ENCODE results near the gene IL22RA1. TPM values are rescaled to one million over a fixed set of nuclear protein-coding genes. Genes with fewer than 3 reads are reported as not detected.

The IL22RA1 gene
- total and polyA plus RNA-seq, 2 of the 8 experiments (the other 6 are each of a cell fraction or from before 2014, with no cell fraction given) = 0.17 to 0.32 TPM

DNA sequence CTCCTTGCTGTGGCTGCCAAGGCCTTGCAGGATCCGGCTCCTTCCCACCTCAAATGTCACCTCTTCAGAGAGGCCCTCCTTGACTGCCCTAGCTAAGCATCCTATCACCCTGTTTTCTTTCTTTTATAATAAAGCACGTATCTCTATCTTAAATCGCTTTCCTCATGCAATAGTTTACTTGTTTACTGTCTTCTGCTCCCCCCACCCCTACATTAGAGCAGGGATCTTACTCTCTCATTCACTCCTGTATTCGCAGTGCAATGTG, 67.4 kb downstream of the IL22RA1 start (continued):
- TF ChIP-seq, protein P1, sequence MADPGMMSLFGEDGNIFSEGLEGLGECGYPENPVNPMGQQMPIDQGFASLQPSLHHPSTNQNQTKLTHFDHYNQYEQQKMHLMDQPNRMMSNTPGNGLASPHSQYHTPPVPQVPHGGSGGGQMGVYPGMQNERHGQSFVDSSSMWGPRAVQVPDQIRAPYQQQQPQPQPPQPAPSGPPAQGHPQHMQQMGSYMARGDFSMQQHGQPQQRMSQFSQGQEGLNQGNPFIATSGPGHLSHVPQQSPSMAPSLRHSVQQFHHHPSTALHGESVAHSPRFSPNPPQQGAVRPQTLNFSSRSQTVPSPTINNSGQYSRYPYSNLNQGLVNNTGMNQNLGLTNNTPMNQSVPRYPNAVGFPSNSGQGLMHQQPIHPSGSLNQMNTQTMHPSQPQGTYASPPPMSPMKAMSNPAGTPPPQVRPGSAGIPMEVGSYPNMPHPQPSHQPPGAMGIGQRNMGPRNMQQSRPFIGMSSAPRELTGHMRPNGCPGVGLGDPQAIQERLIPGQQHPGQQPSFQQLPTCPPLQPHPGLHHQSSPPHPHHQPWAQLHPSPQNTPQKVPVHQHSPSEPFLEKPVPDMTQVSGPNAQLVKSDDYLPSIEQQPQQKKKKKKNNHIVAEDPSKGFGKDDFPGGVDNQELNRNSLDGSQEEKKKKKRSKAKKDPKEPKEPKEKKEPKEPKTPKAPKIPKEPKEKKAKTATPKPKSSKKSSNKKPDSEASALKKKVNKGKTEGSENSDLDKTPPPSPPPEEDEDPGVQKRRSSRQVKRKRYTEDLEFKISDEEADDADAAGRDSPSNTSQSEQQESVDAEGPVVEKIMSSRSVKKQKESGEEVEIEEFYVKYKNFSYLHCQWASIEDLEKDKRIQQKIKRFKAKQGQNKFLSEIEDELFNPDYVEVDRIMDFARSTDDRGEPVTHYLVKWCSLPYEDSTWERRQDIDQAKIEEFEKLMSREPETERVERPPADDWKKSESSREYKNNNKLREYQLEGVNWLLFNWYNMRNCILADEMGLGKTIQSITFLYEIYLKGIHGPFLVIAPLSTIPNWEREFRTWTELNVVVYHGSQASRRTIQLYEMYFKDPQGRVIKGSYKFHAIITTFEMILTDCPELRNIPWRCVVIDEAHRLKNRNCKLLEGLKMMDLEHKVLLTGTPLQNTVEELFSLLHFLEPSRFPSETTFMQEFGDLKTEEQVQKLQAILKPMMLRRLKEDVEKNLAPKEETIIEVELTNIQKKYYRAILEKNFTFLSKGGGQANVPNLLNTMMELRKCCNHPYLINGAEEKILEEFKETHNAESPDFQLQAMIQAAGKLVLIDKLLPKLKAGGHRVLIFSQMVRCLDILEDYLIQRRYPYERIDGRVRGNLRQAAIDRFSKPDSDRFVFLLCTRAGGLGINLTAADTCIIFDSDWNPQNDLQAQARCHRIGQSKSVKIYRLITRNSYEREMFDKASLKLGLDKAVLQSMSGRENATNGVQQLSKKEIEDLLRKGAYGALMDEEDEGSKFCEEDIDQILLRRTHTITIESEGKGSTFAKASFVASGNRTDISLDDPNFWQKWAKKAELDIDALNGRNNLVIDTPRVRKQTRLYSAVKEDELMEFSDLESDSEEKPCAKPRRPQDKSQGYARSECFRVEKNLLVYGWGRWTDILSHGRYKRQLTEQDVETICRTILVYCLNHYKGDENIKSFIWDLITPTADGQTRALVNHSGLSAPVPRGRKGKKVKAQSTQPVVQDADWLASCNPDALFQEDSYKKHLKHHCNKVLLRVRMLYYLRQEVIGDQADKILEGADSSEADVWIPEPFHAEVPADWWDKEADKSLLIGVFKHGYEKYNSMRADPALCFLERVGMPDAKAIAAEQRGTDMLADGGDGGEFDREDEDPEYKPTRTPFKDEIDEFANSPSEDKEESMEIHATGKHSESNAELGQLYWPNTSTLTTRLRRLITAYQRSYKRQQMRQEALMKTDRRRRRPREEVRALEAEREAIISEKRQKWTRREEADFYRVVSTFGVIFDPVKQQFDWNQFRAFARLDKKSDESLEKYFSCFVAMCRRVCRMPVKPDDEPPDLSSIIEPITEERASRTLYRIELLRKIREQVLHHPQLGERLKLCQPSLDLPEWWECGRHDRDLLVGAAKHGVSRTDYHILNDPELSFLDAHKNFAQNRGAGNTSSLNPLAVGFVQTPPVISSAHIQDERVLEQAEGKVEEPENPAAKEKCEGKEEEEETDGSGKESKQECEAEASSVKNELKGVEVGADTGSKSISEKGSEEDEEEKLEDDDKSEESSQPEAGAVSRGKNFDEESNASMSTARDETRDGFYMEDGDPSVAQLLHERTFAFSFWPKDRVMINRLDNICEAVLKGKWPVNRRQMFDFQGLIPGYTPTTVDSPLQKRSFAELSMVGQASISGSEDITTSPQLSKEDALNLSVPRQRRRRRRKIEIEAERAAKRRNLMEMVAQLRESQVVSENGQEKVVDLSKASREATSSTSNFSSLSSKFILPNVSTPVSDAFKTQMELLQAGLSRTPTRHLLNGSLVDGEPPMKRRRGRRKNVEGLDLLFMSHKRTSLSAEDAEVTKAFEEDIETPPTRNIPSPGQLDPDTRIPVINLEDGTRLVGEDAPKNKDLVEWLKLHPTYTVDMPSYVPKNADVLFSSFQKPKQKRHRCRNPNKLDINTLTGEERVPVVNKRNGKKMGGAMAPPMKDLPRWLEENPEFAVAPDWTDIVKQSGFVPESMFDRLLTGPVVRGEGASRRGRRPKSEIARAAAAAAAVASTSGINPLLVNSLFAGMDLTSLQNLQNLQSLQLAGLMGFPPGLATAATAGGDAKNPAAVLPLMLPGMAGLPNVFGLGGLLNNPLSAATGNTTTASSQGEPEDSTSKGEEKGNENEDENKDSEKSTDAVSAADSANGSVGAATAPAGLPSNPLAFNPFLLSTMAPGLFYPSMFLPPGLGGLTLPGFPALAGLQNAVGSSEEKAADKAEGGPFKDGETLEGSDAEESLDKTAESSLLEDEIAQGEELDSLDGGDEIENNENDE (IDR thresholded peaks at IDR 0.05; ENCODE audit: insufficient replicate concordance, low read length) = no peak
- TF ChIP-seq ASH2L (IDR thresholded peaks at IDR 0.05; ENCODE audit: low read length) = no peak
- no peak for TF ChIP-seq TEAD4 (IDR thresholded peaks at IDR 0.05; ENCODE audit: low read depth, low read length)
- TF ChIP-seq, protein P2, sequence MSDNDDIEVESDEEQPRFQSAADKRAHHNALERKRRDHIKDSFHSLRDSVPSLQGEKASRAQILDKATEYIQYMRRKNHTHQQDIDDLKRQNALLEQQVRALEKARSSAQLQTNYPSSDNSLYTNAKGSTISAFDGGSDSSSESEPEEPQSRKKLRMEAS (IDR thresholded peaks at IDR 0.05) = no peak
